Neural progenitor cell (in vitro differentiated cells): Measurements from ENCODE around the gene GGTA1. TPM values are rescaled to one million over a fixed set of nuclear protein-coding genes. Genes with fewer than 3 reads are reported as not detected.

Source experiments
- DNase-seq: peaks from one replicate; pipeline ENCODE4 v3.0.0-alpha.2; 2016; ENCODE audit warnings: low spot score
- H2AFZ ChIP-seq: fragments of 200-600 bp; sonication (generic); replicated peaks from 2 replicates; pipeline ENCODE4 v1.6.1; 2016; ENCODE audit warnings: antibody characterized with exemption
- H3F3A ChIP-seq: fragments of 200-600 bp; sonication (generic); 2 replicates; pipeline ENCODE4 v1.6.1; 2016; ENCODE audit warnings: antibody characterized with exemption, low read depth
- H3K27ac ChIP-seq: fragments of 200-600 bp; sonication (generic); 2 replicates; pipeline ENCODE4 v1.5.1; 2016; ENCODE audit warnings: mild to moderate bottlenecking
- H3K27me3 ChIP-seq: fragments of 200-600 bp; sonication (generic); 2 replicates; pipeline ENCODE4 v1.6.1; 2016; ENCODE audit warnings: mild to moderate bottlenecking, moderate library complexity
- H3K36me3 ChIP-seq: fragments of 200-600 bp; sonication (generic); 2 replicates; pipeline ENCODE4 v1.5.1; 2016
- H3K4me1 ChIP-seq: fragments of 200-600 bp; sonication (generic); 2 replicates; pipeline ENCODE4 v1.6.1; 2016; ENCODE audit warnings: mixed run types
- H3K4me2 ChIP-seq: fragments of 200-600 bp; sonication (generic); 2 replicates; pipeline ENCODE4 v1.6.1; 2016
- H3K4me3 ChIP-seq: fragments of 200-600 bp; sonication (generic); 2 replicates; pipeline ENCODE4 v1.5.1; 2016
- H3K79me2 ChIP-seq: fragments of 200-600 bp; sonication (generic); 2 replicates; pipeline ENCODE4 v1.6.1; 2016; ENCODE audit warnings: low read depth
- H3K9ac ChIP-seq: fragments of 200-600 bp; sonication (generic); 2 replicates; pipeline ENCODE4 v1.6.1; 2016
- H3K9me3 ChIP-seq: fragments of 200-600 bp; sonication (generic); 2 replicates; pipeline ENCODE4 v1.5.1; 2016; ENCODE audit warnings: low read depth
- H4K20me1 ChIP-seq: fragments of 200-600 bp; sonication (generic); 2 replicates; pipeline ENCODE4 v1.6.1; 2016; ENCODE audit warnings: low read depth
- H3K27ac Mint-ChIP-seq: 3 replicates; pipeline ENCODE4 v1.8.0; 2021; ENCODE audit warnings: mixed read lengths
- H3K27me3 Mint-ChIP-seq: 2 replicates; pipeline ENCODE4 v1.8.0; 2022; ENCODE audit warnings: low read depth, mild to moderate bottlenecking, inconsistent platforms, moderate library complexity, mixed read lengths; ENCODE audit not compliant: insufficient read depth
- H3K36me3 Mint-ChIP-seq: 3 replicates; pipeline ENCODE4 v1.8.0; 2021; ENCODE audit warnings: mixed read lengths
- H3K4me1 Mint-ChIP-seq: 3 replicates; pipeline ENCODE4 v1.8.0; 2021; ENCODE audit warnings: mixed read lengths
- H3K4me3 Mint-ChIP-seq: 3 replicates; pipeline ENCODE4 v1.8.0; 2021; ENCODE audit warnings: mild to moderate bottlenecking, moderate library complexity, mixed read lengths
- H3K9me3 Mint-ChIP-seq: 3 replicates; pipeline ENCODE4 v1.8.0; 2020; ENCODE audit warnings: mixed read lengths
- CTCF ChIP-seq: fragments of 200-600 bp; sonication (generic); IDR thresholded peaks from 2 replicates; pipeline ENCODE4 v1.5.1; 2017; ENCODE audit warnings: antibody characterized with exemption, mild to moderate bottlenecking
- EZH2 ChIP-seq: fragments of 200-600 bp; sonication (generic); IDR thresholded peaks from 2 replicates; pipeline ENCODE4 v1.6.1; 2017; ENCODE audit warnings: antibody characterized with exemption, mild to moderate bottlenecking, moderate library complexity
- EZH2phosphoT487 ChIP-seq: fragments of 200-600 bp; sonication (generic); IDR thresholded peaks from 2 replicates; pipeline ENCODE4 v1.6.1; 2017; ENCODE audit warnings: antibody characterized with exemption
- total RNA-seq: library from RNA; depleted of rRNA; stranded (reverse); fragments of >200 nt; gene quantifications from 2 replicates; pipeline ENCODE4 v1.2.3, GENCODE V29; 2015; ENCODE audit warnings: low replicate concordance

GGTA1 gene
- total RNA-seq = not detected in 2 replicates

GRCh38 chr9:121499427-121500164 lies at the start of gene GGTA1:
TSS of gene GGTA1 (minus strand) at chr9:121499844. CDS start at chr9:121467922, 31,922 bp downstream.
- peaks cover 72% of the 10 kb centered on the region for H3K27me3 ChIP-seq
- H3F3A ChIP-seq = peaks cover 22% of the 10 kb centered on the region

GRCh38 chr9:121548666-121549065 lies 49.0 kb upstream of the GGTA1 start:
- Mint-ChIP-seq H3K4me1 (peaks cover 11% of the 10 kb centered on the region), H3K27ac (no peak overlapping the region), H3K4me3 (no peak overlapping the region), H3K9me3 (no peaks in the 10 kb centered on the region), H3K36me3 (no peaks in the 10 kb centered on the region), H3K27me3 (peaks cover 20% of the 10 kb centered on the region)
- Histone ChIP-seq H3K9ac (no peak overlapping the region), H2AFZ (no peak overlapping the region), H4K20me1 (no peaks in the 10 kb centered on the region), H3K9me3 (no peaks in the 10 kb centered on the region), H3K27ac (no peak overlapping the region), H3F3A (peaks cover 8% of the 10 kb centered on the region), H3K4me3 (no peak overlapping the region), H3K79me2 (no peaks in the 10 kb centered on the region), H3K36me3 (no peaks in the 10 kb centered on the region), H3K4me2 (no peak overlapping the region), H3K4me1 (no peaks in the 10 kb centered on the region), H3K27me3 (peaks cover 23% of the 10 kb centered on the region)
- no peak for DNase-seq
- no peak for TF ChIP-seq CTCF
- no peak for TF ChIP-seq EZH2
- no peak for TF ChIP-seq EZH2phosphoT487

More at GRCh38 chr9:121499427-121500164, at the start of gene GGTA1:
- peaks cover 5% of the 10 kb centered on the region for H3K9me3 Mint-ChIP-seq
- no peaks in the 10 kb centered on the region for H3K9me3 ChIP-seq
- H3K4me1 ChIP-seq = peaks cover 13% of the 10 kb centered on the region
- no peaks in the 10 kb centered on the region for H3K36me3 ChIP-seq
- H3K27ac Mint-ChIP-seq = no peak within 1 kb of the TSS
- TF ChIP-seq CTCF (peak; percentile 4), EZH2 (peak; percentile 92), EZH2phosphoT487 (peak; percentile 61)
- peaks cover 48% of the 10 kb centered on the region for H3K27me3 Mint-ChIP-seq
- DNase-seq = peak; percentile 84
- peak within 1 kb of the TSS; percentile 91 for H3K4me3 Mint-ChIP-seq
- H3K9ac ChIP-seq = no peak within 1 kb of the TSS
- peaks cover 25% of the 10 kb centered on the region for H3K4me1 Mint-ChIP-seq
- H3K27ac ChIP-seq = no peak within 1 kb of the TSS
- peak within 1 kb of the TSS; percentile 68 for H3K4me3 ChIP-seq
- no peaks in the 10 kb centered on the region for H3K36me3 Mint-ChIP-seq
- no peaks in the 10 kb centered on the region for H4K20me1 ChIP-seq
- H3K79me2 ChIP-seq = no peaks in the 10 kb centered on the region
- H3K4me2 ChIP-seq = peak within 1 kb of the TSS; percentile 99
- peak within 1 kb of the TSS; percentile 99 for H2AFZ ChIP-seq

- Histone ChIP-seq H3K9ac (no peak overlapping the region), H3F3A (peaks cover 8% of the 10 kb centered on the region), H2AFZ (peak overlapping the region; percentile 92), H3K9me3 (no peaks in the 10 kb centered on the region), H3K36me3 (no peaks in the 10 kb centered on the region), H4K20me1 (no peaks in the 10 kb centered on the region), H3K27ac (no peak overlapping the region), H3K27me3 (peaks cover 19% of the 10 kb centered on the region), H3K4me2 (peak overlapping the region; percentile 58), H3K79me2 (no peaks in the 10 kb centered on the region), H3K4me3 (no peak overlapping the region), H3K4me1 (no peaks in the 10 kb centered on the region)
- peak; percentile 97 for DNase-seq
- H3K4me1 Mint-ChIP-seq = peaks cover 7% of the 10 kb centered on the region
- no peak overlapping the region for H3K27ac Mint-ChIP-seq
- peaks cover 15% of the 10 kb centered on the region for H3K27me3 Mint-ChIP-seq
- TF ChIP-seq EZH2 (no peak), CTCF (peak; percentile 93), EZH2phosphoT487 (no peak)
- H3K4me3 Mint-ChIP-seq = no peak overlapping the region
- no peaks in the 10 kb centered on the region for H3K9me3 Mint-ChIP-seq
- H3K36me3 Mint-ChIP-seq = no peaks in the 10 kb centered on the region
Measured at GRCh38 chr9:121545875-121546423, 46.3 kb upstream of the GGTA1 start.
